ENCODE data around the gene GJD4. TPM values are rescaled to one million over a fixed set of nuclear protein-coding genes. Genes with fewer than 3 reads are reported as not detected.
A peak's percentile ranks its signal among the peaks of the same experiment; 100 is the strongest.

The GJD4 gene
- polyA plus RNA-seq, 6 donors from 2014 or later, result not detected

DNA sequence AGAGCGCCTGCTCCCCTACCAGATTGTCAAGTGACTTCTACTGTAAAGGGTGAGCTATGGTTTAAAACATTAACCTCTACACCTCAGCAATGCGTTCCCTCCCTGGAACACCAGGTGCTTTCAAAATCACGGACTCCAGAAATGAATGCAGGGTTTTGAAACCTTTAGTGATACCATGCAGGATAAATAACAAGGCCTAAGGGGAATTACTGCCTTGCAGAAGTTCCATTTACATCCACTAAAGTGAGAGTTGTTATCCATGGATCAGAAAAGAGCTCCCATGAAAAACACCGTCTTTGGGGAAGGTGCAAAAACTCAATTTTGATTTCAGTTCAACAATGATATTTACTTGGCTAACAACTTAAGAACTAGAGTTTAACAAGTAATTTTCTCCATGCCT lies 33.0 kb downstream of the GJD4 start:
- Mint-ChIP-seq H3K9me3 (peaks cover 0 to 2% (median 0%) of the 10 kb centered on the region in 7 donors), H3K27me3 (peaks cover 37 to 72% (median 40%) of the 10 kb centered on the region in 3 donors), H3K4me1 (peaks cover 11 to 31% (median 13%) of the 10 kb centered on the region in 3 donors), H3K27ac (no peak overlapping the region), H3K4me3 (peak overlapping the region in 2 of 8 donors; percentile 65 to 80), H3K36me3 (no peaks in the 10 kb centered on the region)
- DNase-seq, result no peak
- ATAC-seq (ENCODE audit: low read depth in 2 of 2), result no peak

DNA sequence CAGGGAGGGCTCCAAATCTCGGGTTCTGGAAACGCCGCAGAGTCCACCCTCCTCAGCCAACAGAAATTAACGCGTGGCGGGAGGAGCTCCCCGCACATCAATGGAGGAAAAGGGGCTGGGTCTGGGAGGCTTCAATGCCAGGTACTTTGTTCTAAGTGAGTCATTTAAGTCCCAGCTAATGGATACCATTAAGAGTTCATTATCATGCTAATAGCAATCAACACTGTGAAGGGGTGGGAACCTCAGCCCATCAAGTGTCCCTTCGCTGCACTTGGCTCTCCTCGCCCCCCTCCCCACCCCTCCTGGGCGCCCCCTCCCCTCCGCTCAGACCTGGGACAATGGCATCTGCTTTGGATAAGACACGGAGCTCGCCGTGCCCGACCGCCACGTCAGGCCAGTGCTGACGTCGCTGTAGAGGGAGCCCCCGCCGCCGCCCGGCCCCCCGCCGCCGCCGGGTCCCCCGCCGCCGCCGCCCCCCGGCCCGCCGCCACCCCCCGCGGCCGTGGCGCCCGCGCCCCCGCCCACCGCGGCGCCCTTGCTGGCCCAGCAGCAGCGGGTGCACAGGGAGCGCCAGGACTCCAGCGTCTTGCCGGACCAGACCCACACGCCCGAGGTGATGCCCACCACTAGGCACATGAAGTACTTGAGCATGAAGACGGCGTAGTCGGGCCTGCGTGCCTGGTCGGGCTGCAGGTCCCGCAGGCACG lies 34.0 kb downstream of the GJD4 start:
- no peak overlapping the region for H3K27ac Mint-ChIP-seq
- peak overlapping the region; percentile 74 to 96 (median 80) for H3K4me3 Mint-ChIP-seq
- peaks cover 19 to 41% (median 22%) of the 10 kb centered on the region in 3 donors for H3K4me1 Mint-ChIP-seq
- ATAC-seq (ENCODE audit: low read depth in 2 of 2), result no peak
- no peaks in the 10 kb centered on the region for H3K36me3 Mint-ChIP-seq
- H3K9me3 Mint-ChIP-seq, result peaks cover 0 to 2% (median 0%) of the 10 kb centered on the region in 7 donors
- no peak for DNase-seq
- peaks cover 41 to 75% (median 41%) of the 10 kb centered on the region in 3 donors for H3K27me3 Mint-ChIP-seq

DNA sequence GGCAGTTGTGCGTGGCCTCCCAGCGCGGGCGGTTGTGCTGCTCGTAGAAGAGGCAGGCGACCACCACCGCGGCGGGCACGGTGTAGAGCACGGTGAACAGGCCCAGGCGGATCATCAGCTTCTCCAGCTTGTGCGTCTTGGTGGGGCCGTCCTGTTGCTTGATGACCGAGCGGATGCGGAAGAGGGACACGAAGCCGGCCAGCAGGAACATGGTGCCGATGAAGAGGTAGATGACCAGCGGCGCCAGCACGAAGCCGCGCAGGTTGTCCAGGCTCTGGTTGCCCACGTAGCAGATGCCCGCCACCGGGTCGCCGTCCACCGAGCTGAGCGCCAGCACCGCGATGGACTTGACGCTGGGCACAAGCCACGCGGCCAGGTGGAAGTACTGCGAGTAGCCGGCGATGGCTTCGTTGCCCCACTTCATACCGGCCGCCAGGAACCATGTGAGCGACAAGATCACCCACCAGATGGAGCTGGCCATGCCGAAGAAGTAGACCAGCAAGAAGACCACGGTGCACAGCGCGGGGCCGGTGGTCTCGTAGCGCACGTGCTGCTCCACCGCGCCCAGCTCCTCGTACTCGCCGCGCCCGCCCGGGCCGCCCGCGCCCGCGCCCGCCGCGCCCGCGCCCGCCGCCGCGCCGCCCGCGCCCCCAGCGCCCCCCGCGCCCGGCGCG lies 34.7 kb downstream of the GJD4 start:
- H3K27ac Mint-ChIP-seq, result no peak overlapping the region
- H3K4me3 Mint-ChIP-seq, result peak overlapping the region; percentile 74 to 96 (median 85)
- peaks cover 40 to 77% (median 41%) of the 10 kb centered on the region in 3 donors for H3K27me3 Mint-ChIP-seq

DNA sequence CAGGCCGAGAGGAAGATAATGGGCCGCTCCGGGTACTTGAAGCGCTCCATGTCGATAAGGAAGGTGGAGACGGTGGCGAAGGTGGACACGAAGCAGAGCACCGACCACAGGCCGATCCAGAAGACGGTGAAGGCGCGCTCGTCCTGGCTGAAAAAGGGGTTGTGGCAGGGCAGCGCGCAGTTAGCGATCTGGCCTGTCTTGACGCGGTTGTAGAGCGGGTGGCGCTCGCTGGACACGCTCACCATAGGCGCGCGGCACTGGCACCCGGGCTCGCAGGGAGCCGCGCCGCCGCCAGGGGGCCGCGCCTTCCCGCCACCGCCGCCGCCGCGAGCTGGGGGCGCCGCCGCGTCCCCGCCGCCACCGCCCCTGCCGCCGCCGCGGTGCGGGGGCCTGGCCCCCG lies 35.3 kb downstream of the GJD4 start:
- Mint-ChIP-seq H3K36me3 (no peaks in the 10 kb centered on the region), H3K4me3 (peak overlapping the region; percentile 74 to 96 (median 88)), H3K27me3 (peaks cover 42 to 78% (median 44%) of the 10 kb centered on the region in 3 donors), H3K4me1 (peaks cover 19 to 42% (median 25%) of the 10 kb centered on the region in 3 donors), H3K9me3 (peaks cover 0 to 2% (median 0%) of the 10 kb centered on the region in 7 donors), H3K27ac (peak overlapping the region in 2 of 6 donors; percentile 76 to 93)
- ATAC-seq (ENCODE audit: low read depth in 2 of 2), result peak; percentile 44 to 51
- DNase-seq, result peak; percentile 38

More for the DNA sequence above, 34.7 kb downstream of the GJD4 start:
- DNase-seq (no peak), ATAC-seq (ENCODE audit: low read depth in 2 of 2) (no peak)
- H3K4me1 Mint-ChIP-seq, result peaks cover 19 to 47% (median 27%) of the 10 kb centered on the region in 3 donors
- no peaks in the 10 kb centered on the region for H3K36me3 Mint-ChIP-seq
- H3K9me3 Mint-ChIP-seq, result peaks cover 0 to 2% (median 0%) of the 10 kb centered on the region in 7 donors

DNA sequence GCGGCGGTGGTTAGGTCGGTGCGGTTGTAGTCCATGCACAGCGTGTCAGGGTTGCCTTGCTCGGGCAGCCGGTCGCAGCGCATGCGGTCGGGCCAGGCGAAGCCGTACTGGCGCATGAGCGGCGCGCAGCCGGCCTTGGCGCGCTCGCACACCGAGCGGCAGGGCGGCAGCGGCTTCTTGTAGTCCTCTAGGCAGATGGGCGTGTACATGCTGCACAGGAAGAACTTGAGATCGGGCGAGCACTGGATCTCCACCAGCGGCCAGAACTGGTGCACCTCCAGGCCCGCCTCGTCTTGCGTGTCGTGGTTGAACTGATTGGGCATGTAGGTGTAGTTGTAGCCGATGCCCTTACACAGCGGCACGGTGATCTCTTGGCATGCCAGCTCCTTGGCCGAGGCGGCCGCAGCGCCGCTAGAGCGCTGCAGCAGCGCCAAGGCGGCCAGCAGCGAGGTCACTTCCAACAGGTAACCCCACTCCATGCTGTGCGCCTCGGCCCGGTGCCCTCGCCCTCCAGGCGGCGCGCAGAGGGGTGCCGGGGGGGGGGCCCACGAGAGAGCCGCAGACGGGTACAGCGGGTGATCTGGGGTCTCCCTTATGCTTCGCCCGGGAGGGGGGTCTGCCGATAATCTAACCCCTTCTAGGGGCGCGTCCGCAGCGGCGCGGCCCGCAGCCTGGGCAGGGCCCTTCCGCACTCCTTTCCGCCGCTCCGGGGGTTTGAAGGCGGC lies 36.0 kb downstream of the GJD4 start:
- Mint-ChIP-seq H3K36me3 (no peaks in the 10 kb centered on the region), H3K4me3 (peak overlapping the region; percentile 74 to 96 (median 88)), H3K9me3 (peaks cover 0 to 2% (median 0%) of the 10 kb centered on the region in 7 donors), H3K27me3 (peaks cover 37 to 78% (median 41%) of the 10 kb centered on the region in 3 donors), H3K27ac (peak overlapping the region in 2 of 6 donors; percentile 20 to 39), H3K4me1 (peaks cover 19 to 39% (median 23%) of the 10 kb centered on the region in 3 donors)
- peak; percentile 47 for DNase-seq
- ATAC-seq (ENCODE audit: low read depth in 2 of 2), result peak; percentile 29 to 44

DNA sequence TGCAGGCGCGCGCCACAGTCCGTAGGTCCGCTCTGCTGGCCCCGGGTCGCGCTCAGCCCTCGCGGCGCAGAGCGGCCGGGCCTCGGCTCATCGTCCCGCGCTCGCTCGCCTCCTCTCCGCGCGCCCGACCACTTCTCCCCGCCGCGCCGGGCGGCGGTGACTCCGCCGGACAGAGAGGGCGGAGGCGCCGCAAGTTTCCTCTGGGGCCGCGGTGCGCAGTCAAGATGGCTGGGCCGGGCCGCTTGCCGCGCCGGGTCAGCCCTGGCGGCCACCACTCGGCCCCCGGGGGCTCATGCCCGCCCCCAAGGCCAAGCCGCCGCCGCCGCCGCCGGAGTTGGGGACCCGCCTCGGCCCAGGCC lies 36.5 kb downstream of the GJD4 start:
- H3K4me3 Mint-ChIP-seq, result peak overlapping the region in 6 of 8 donors; percentile 15 to 96 (median 80)
- peaks cover 32 to 76% (median 39%) of the 10 kb centered on the region in 3 donors for H3K27me3 Mint-ChIP-seq
- peak in 1 of 2 donors; percentile 7 for ATAC-seq (ENCODE audit: low read depth in 2 of 2)

DNA sequence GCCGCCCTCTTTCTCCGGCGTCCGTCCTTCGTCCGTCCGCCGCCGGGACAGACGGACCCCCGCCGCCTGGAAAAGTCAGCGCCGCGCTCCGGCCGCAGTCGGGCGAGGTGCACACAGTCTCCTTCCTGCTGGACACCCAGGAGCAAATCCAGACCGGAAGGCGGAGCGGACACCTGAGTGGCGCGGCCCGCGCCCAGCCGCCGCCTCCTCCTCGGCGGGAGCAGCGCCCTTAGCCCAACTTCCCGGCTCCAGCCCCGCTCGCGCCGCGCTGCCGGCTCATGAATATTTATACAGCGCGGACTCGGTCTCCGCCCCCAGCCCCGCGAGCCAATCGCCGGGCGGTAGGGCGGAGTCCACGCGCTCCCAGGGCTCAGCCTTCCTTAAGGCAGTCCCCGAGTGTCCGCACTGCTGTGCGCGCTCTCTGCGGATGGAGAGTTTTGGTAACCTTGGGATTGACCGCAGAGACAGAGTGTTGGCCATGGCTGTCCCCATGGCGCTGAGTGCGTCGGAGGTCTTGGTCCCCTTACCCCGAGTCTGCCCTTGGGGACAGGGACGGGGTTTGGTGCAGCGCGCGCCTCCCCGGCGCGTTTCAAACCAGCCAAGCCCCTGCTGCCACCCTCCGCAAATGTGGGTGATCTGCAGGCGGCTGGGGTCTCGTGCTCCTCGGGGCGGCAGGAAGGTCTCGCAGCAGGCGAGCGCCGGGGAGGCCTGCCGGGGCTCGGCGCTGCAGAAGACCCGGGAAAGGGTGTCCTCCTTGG lies 37.1 kb downstream of the GJD4 start, which contains the start of gene FZD8:
TSS of gene FZD8 (minus strand) at position 262 of the 758 bp plus-strand sequence. CDS start 867 bp downstream, outside the sequence.
- Mint-ChIP-seq H3K27ac (peak within 1 kb of the TSS in 4 of 6 donors; percentile 20 to 64 (median 52)), H3K36me3 (no peaks in the 10 kb centered on the region), H3K4me1 (peaks cover 19 to 39% (median 23%) of the 10 kb centered on the region in 3 donors), H3K4me3 (peak within 1 kb of the TSS; percentile 74 to 96 (median 94)), H3K27me3 (peaks cover 31 to 73% (median 33%) of the 10 kb centered on the region in 3 donors), H3K9me3 (peaks cover 0 to 2% (median 0%) of the 10 kb centered on the region in 7 donors)
- peak; percentile 78 to 80 for ATAC-seq (ENCODE audit: low read depth in 2 of 2)
- peak; percentile 69 for DNase-seq

More for the DNA sequence above, 36.5 kb downstream of the GJD4 start:
- DNase-seq, result peak; percentile 5
- Mint-ChIP-seq H3K4me1 (peaks cover 19 to 39% (median 23%) of the 10 kb centered on the region in 3 donors), H3K27ac (no peak overlapping the region), H3K9me3 (peaks cover 0 to 2% (median 0%) of the 10 kb centered on the region in 7 donors), H3K36me3 (no peaks in the 10 kb centered on the region)

DNA sequence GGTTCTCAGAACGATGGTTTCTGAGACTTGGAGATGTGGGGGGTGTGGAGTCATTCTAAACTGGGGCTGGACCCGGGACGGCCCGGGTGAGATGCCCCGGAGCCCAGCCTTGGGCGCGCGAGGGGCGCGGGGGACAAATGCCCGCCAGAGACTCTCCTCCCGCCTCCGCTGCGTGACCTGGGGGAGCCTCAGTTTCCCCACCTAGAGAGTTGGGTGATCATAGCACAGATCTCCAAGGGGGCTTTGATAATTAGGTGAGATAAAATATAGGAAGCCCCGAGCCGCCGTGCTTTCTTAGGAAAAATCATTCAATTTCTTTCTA lies 37.6 kb downstream of the GJD4 start:
- peaks cover 0 to 2% (median 0%) of the 10 kb centered on the region in 7 donors for H3K9me3 Mint-ChIP-seq
- ATAC-seq (ENCODE audit: low read depth in 2 of 2) (no peak), DNase-seq (no peak)
- no peaks in the 10 kb centered on the region for H3K36me3 Mint-ChIP-seq
- H3K4me3 Mint-ChIP-seq, result peak overlapping the region; percentile 74 to 96 (median 94)
- peak overlapping the region in 1 of 6 donors; percentile 42 for H3K27ac Mint-ChIP-seq
- peaks cover 28 to 73% (median 30%) of the 10 kb centered on the region in 3 donors for H3K27me3 Mint-ChIP-seq
- H3K4me1 Mint-ChIP-seq, result peaks cover 19 to 39% (median 23%) of the 10 kb centered on the region in 3 donors

DNA sequence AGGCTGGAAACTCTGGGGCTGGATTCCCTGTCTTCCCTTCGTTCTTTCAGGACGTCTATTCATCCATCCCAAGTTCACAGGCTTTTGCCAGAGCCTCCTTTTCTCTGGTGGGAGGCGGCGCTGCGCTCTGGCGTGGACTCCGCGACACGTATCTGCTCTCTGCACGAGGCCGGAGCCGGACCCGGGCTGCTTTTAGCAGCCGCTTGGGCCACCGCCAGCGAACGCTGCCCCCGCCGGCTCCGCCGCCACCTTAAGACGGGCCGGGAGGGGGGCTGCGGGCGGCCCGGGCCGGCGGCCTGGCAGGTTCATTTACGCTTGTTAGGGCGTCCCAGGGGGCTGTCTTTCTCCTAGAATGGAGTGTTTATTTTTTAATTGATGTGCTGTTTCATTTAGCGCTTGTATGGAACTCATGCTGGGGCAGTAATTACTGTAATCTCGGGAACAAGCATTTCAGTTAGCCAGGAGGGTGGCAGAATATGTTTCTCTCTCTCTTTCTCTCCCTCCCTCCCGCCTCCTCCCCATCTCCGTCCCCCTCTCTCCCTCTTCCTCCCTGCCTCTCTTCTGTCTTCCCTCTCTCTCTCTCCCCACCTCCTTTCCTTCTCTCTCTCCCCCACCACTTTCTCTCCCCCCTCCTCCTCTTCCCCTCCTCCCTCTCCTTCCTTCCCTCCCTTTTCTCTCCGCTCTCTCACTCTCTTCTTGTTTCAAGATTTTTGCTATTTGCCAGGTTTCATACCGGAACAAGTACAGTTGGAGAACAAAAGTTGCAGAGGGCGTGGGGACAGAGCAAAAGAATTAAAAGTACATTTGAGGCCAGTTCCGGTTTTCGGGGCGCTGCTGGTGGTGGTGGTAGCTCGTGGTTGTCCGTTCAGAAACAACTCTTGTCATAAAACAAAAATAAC lies 38.3 kb downstream of the GJD4 start:
- Mint-ChIP-seq H3K9me3 (peaks cover 0 to 2% (median 0%) of the 10 kb centered on the region in 7 donors), H3K4me1 (peaks cover 19 to 39% (median 23%) of the 10 kb centered on the region in 3 donors), H3K27me3 (peaks cover 21 to 70% (median 27%) of the 10 kb centered on the region in 3 donors), H3K4me3 (peak overlapping the region; percentile 74 to 96 (median 94)), H3K36me3 (no peaks in the 10 kb centered on the region), H3K27ac (peak overlapping the region in 3 of 6 donors; percentile 1 to 79 (median 45))
- ATAC-seq (ENCODE audit: low read depth in 2 of 2), result no peak
- peak; percentile 29 for DNase-seq

DNA sequence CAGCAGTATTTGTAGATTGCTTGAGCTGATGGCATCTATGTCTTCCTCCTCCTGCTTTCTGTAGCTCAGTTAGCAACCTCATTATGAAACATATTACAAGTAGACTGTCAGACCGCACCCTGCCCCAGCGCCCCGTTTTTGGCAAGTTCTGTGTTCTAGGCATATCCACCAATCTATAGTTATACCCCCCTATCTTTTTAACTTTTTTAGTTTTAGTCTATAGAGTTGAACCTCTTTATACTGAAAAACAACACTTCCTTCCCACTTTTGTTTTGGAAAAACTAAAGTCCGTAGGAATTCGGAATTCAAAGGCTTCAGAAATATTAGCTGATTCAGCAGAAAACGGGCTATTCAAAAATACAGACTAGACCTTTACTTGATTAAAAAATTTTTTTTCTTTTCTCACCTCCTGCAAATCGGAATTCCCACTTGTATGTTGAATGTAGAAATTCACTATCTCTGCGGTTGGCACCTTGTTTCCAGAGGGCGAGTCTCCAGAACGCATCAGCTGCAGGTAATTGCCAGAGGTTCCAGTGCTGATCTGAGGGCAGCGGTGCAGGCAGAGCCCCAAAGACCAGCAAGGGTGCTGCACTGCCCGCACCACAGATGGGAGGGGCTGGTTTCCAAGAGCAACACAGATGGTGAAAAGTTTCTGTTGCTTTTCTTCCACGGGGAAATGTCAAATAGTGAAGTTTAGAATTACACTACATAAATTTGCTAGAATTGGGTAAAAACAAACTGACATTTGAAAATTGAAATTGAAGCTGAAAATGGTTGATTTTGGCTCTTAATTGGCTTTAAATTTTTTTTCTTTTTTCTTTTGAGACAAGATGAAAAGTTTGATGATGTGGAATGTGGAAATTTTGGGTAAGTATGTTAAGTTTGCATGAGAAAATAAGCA lies 39.2 kb downstream of the GJD4 start:
- ATAC-seq (ENCODE audit: low read depth in 2 of 2) (no peak), DNase-seq (no peak)
- H3K9me3 Mint-ChIP-seq, result peaks cover 0 to 2% (median 0%) of the 10 kb centered on the region in 7 donors
- H3K36me3 Mint-ChIP-seq, result no peaks in the 10 kb centered on the region
- H3K27ac Mint-ChIP-seq, result peak overlapping the region in 2 of 6 donors; percentile 1 to 45
- peaks cover 16 to 66% (median 27%) of the 10 kb centered on the region in 3 donors for H3K27me3 Mint-ChIP-seq
- H3K4me1 Mint-ChIP-seq, result peaks cover 19 to 39% (median 23%) of the 10 kb centered on the region in 3 donors
- H3K4me3 Mint-ChIP-seq, result peak overlapping the region; percentile 74 to 96 (median 94)

DNA sequence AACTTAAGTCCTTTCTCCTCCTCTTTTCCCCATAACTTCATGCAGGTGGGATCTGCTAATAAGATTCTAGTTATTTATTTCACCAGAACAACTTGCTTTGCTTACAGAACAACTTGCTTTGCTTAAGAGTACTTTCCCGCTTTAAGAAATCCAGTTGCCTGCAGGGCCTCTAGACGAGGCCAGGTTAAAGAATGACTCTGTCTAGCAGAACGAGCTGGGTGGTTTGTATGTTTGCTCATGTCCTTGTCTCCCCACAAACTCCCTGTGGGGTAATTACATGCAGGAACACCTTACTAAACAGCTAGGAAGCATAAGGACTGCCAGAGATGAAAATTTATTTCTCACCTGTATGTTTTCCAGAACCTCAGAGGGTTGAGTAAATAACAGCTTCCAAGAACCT lies 45.8 kb downstream of the GJD4 start:
- ATAC-seq (ENCODE audit: low read depth in 2 of 2) (no peak), DNase-seq (no peak)
- Mint-ChIP-seq H3K4me1 (no peaks in the 10 kb centered on the region), H3K27ac (no peak overlapping the region), H3K9me3 (peaks cover 0 to 5% (median 2%) of the 10 kb centered on the region in 7 donors), H3K36me3 (no peaks in the 10 kb centered on the region), H3K4me3 (no peak overlapping the region), H3K27me3 (peaks cover 20 to 28% (median 26%) of the 10 kb centered on the region in 3 donors)

All from naive B cell (primary cell).